ENCODE results near the gene NDUFS5.
"Not testable (repeated sequence)": the region's sequence is repeated elsewhere in the genome, so short reads cannot be mapped to it uniquely, and the experiment has no call there.

NDUFS5 gene

GRCh38 chr1:39026051-39026865 lies at the start of gene NDUFS5:
NDUFS5 (plus strand) TSS chr1:39026350; CDS start chr1:39028725, 2,375 bp downstream.
- DNase-seq (ENCODE audit: low read depth): peak; percentile 69

DNA sequence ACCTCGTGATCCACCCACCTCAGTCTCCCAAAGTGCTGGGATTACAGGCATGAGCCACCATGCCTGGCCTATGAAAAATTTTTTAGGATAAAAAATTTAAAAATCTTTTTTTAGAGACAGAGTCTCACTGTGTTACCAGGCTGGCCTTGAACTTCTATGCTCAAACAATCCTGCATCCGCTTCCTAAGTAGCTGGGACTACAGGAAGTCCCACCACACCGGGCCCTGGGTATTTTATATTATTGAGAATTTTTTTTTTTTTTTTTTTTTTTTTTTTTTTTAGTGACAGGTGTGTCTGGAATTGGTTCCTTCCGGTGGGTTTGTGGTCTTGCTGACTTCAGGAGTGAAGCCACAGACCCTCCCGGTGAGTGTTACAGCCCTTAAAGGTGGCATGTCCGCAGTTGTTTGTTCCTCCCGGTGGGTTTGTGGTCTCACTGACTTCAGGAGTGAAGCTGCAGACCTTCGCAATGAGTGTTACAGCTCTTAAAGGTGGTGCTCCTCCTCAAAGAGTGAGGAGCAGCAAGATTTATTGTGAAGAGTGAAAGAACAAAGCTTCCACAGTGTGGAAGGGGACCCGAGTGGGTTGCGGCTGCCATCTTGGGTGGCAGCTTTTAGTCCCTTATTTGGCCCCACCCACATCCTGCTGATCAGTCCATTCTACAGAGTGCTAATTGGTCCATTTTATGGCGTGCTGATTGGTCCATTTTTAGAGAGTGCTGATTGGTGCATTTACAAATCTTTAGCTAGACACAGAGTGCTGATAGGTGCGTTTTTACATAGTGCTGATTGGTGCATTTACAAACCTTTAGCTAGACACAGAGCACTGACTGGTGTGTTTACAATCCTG lies 48.5 kb upstream of the NDUFS5 start:
- not testable (repeated sequence) for DNase-seq (ENCODE audit: low read depth)

DNA sequence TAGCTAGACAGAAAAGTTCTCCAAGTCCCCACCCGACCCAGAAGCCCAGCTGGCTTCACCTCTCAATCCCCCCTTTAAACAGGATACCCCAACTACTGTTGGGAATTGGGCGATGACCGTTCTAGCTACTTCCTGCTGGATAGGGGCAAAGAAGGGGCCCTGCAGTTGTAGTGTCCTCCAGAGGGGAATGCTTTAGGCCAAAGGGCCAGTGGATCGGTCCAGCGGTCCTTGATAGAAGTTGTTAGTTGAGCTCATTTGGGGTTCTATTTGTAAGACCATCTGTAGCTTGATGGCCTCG lies 48.0 kb upstream of the NDUFS5 start:
- not testable (repeated sequence) for DNase-seq (ENCODE audit: low read depth)

DNA sequence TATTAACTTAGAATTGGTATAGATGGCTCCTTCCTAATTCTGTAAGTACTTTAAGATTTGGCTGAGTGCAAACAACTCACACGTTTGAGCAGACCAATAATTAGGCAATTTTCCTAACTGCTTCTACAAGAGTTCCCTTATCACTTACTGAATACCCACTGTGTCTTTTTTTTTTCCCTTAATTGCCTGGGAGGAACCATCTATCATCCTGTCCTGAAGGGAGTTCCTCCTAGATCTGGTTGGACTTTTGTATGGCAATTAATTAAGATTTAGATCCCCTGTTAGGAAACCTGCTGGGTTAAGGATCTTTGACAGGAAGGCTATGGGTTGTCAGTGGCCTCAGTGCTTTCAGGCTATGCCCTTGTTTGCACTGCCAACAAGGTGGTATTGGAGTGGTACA lies 46.8 kb upstream of the NDUFS5 start:
- not testable (repeated sequence) for DNase-seq (ENCODE audit: low read depth)

DNA sequence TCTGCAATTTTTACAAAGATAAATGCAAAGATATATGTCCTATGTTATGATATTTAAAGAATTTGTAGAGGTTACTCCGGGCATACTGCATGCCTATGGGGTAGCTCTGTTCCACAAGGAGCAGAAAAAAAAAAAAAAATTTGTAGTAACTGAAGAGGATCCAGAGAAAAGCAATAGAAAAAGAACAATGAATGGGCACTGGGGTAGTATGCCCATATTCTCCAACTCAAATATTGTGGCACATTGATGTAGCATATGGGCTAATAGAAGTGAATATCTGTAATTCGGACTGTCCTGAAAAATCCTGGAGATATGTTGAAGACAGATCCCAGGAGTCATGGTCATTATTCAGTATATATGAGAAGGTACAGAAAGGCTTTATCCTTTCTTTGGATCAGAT lies 36.2 kb upstream of the NDUFS5 start:
- no peak for DNase-seq (ENCODE audit: low read depth)

DNA sequence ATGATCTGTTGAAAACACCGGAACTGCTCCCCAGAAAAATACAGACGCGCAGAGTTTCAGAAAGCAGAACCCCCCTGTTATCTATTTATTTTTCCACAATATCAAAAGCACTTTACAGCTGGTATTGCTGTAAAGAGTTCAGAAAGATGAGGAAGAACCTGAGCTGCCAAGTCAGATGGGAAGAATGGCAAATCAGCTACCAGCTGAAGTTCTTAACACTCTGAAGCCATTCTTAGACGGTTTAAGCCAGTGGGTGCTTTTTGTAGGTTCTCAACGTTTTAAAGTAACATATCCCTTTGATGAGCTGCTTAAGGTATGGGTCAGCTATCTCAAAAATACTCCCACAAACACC lies 35.8 kb upstream of the NDUFS5 start:
- DNase-seq (ENCODE audit: low read depth): no peak

DNA sequence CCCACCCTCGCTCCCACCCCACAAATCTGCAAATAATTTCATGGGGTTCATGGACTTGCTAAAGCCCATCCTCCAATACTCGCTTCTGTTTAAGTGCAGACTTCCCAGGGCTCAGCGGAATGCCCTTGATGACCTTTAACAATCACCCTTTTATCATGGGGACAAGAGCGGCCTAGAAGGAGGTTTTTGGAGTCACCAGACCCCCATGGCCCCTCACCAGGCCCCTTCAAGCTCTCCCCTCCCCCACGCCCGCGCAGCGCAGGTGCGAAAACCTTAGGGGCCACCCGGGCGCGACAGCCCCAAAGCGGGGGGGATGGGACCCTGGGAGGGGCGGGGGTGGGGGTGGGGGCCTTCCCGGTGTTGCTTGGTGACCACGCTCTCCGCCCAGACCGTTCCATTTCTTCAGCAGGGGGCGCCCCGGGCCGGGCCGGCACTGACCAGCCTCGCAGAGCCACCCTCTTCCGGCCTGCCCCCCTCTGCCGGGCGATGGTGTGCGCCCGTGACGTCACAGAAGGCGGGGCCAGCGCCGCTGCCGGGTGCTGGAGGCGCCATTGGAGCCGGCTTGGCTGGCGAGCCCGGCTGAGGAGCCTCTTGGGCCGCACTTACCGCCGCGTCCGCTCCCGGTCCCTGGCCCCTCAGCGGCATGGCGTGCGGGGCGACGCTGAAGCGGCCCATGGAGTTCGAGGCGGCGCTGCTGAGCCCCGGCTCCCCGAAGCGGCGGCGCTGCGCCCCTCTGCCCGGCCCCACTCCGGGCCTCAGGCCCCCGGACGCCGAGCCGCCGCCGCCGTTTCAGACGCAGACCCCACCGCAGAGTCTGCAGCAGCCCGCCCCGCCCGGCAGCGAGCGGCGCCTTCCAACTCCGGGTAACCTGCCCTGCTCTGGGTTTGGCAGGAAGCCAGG lies 35.2 kb upstream of the NDUFS5 start, which contains the start of gene AKIRIN1:
AKIRIN1 (plus strand) TSS at position 539 of the 900 bp plus-strand sequence; CDS start at position 644, 105 bp downstream.
- DNase-seq (ENCODE audit: low read depth): peak; percentile 92

- DNase-seq (ENCODE audit: low read depth): no peak
Observed at GRCh38 chr1:38991638-38992411, 34.3 kb upstream of the NDUFS5 start.

DNA sequence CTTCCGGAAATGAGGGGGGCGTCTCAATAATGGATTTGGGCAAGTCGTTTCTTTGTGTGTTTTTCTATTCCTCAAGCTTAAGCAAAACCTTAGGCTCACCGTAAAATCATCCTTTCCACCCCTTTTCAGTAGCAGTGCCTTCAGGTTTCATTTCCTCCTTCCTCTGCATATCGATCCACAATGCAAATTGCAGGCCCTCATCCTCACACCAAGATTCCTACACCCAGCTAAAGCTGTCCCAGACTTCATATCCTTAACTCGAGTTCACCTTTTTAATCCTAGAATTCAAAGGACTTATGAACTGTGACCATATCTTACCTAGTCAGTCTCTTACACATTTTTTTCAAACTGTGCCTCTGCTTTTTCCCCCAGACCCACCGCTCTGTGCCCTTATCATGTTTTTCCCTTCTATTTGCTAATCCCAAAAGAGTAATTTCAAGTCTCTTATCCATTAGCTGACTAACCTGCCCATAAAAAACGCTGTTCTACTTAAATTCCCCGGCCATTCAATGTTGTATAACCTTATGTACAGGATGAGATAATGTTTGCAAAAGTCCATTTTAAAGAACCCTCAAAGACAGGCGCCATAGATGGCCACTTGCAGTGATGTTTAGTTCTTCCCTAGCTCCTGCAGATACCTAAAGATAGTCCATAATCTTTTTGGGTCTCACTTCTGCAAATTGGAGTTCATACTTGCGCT lies 33.6 kb upstream of the NDUFS5 start:
- DNase-seq (ENCODE audit: low read depth): no peak

DNA sequence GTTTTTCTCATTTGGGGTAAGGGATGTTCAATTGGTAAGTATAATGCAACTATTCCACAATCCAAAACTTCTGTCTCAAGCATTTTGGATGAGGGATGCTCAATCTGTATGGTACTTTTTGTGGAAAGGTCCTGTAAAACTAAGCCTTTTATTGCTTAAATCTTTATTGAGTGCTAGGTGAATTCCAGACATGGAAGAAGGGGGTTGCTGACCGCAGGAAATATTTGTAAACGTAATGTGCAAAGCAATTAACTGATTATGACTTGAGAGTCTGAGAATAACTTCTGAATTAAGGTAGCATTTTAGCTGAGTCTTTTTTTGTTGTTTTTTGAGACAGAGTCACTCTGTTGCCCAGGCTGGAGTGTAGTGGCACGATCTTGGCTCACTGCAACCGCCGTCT lies 32.0 kb upstream of the NDUFS5 start:
- no peak for DNase-seq (ENCODE audit: low read depth)

GRCh38 chr1:38997034-38997900 lies 28.9 kb upstream of the NDUFS5 start:
- no peak for DNase-seq (ENCODE audit: low read depth)

DNA sequence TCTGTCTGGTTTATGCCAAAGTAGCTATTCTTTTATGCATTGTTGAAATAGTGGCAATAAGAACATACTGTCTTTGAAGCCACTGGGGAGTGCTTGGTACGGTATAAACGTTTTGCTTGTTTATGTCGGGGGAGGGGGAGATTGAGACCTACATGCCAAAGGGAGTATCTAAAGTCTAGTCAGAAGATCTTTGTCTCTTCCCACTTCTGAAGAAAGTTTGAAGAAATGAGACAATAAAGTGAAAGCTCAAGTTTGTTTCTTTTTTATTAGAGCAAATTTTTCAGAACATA lies 28.3 kb upstream of the NDUFS5 start:
- DNase-seq (ENCODE audit: low read depth): no peak

- DNase-seq (ENCODE audit: low read depth): no peak
Observed at GRCh38 chr1:39001516-39002421, 24.4 kb upstream of the NDUFS5 start.

DNA sequence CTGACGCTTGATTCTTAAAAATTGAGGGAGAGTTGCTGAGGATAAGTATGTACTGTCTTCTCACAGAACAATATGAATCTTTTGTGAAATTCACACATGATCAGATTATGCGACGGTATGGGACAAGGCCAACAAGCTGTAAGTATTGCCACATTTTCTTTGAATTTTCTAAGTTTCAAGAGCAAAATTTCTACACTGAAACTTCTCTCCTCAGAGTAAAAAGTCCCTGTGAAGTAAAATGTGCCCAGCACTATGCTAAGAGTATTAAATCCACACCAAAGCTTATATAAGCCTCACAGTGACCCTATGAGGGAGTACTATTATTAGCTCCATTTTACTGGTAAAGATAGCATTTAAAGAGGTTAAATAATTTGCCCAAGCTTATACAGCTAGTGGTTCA lies 22.9 kb upstream of the NDUFS5 start:
- DNase-seq (ENCODE audit: low read depth): no peak

DNA sequence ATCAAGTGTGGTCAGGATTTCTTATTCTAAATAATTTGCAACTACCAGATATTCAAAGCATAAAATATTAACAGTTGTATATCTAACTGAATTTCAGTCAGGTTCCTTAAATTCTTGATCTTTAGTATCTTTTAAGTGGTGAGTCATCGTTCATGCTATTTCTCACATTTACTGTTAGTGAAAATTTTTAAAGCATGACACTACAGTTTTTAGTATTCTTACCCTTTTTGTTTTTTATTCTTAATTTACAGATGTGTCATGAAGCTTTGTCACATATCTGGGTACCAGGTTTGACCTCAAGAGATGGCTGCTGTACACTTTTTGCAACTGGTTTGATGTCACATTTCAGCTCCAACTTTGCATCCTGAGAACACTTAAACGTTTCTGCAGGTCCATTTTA lies 22.4 kb upstream of the NDUFS5 start:
- DNase-seq (ENCODE audit: low read depth): no peak

DNA sequence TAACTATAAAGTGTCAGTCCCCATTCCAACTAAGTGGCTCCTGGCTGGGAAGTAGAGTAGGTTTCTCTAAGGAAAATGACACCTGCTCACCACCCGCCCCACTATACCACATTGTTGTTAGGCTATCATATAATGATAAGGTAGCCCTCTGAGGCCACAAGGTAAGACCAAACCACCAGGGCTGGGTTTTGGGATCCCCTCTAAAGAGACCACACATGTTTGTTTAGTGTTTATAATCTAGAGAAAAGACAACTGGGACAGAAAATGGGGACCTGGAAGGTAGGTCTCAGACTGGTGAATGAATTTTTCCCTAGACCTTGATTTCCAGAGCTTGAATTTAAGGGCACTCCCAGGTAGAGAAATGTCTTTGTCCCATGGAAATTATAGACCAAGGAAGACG lies 19.9 kb upstream of the NDUFS5 start:
- DNase-seq (ENCODE audit: low read depth): no peak

- no peak for DNase-seq (ENCODE audit: low read depth)
Observed at GRCh38 chr1:39006726-39007645, 19.2 kb upstream of the NDUFS5 start.

DNA sequence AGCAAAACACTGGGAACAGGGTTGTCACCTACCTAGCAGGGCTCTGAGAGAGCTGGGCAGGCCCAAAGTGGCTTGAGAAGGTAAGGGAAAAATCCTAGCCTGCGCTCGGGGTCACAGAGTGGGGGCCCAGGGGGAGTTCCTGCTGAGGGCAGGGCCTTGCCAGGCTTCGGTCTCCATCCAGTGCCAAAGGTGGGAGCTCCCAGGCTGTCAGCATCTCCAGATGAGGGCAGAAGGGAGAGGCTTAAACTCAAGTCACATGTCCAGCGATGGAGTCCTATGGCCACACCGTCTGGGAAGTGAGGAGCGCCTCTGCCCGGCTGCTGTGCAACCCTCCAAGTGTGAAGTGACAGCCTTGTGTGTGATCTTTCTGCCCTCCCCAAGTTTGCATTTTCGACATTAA lies 11.2 kb upstream of the NDUFS5 start:
- DNase-seq (ENCODE audit: low read depth): not testable (repeated sequence)

All from stimulated activated CD4-positive, alpha-beta T cell treated with anti-CD3 and anti-CD28 coated beads, Interleukin-2, amount 100 ng/mL, for 4 hours (primary cell).